ENCODE results near the gene CSMD2. TPM values are rescaled to one million over a fixed set of nuclear protein-coding genes. Genes with fewer than 3 reads are reported as not detected.
"Not testable (repeated sequence)": the region's sequence is repeated elsewhere in the genome, so short reads cannot be mapped to it uniquely, and the experiment has no call there.

Gene CSMD2
- total RNA-seq, 4 donors from 2014 or later = 0.16 to 1.00 (median 0.27) TPM; not detected in 1

- TF ChIP-seq EP300 (IDR thresholded peaks at IDR 0.05; ENCODE audit: low read depth) (no peak), POLR2AphosphoS5 (IDR thresholded peaks at IDR 0.05) (no peak)
- no peaks in the 10 kb centered on the region for H3K4me1 ChIP-seq
- H3K36me3 ChIP-seq = no peaks in the 10 kb centered on the region
- peaks cover 11% of the 10 kb centered on the region for H3K27me3 ChIP-seq
- H3K9me3 ChIP-seq = no peaks in the 10 kb centered on the region
- H3K27ac ChIP-seq = no peak overlapping the region
- 61 to 76% methylated on average over 7 to 12 of the region's 12 CpGs for WGBS, 2 donors (ENCODE audit: low coverage in 1 of 2)
- DNase-seq = no peak
- in situ Hi-C loops (cut with MboI; ENCODE audit: low pct_ligation_motif_present in 1 of 4, low pct_unique_long_range_greater_than_20kb in 1 of 4, low sequenced_read_pairs in 3 of 4) = no loop called here
- intact Hi-C loops (cut with DNase I; ENCODE audit: low total_unique reads) = no loop called here
- no peak overlapping the region for H3K4me3 ChIP-seq
Observed at GRCh38 chr1:34186741-34187494, 21.9 kb upstream of the CSMD2 start.

GRCh38 chr1:34183381-34183780, 18.4 kb upstream of the CSMD2 start:
- H3K27ac ChIP-seq; H3K36me3 ChIP-seq; H3K9me3 ChIP-seq; DNase-seq; H3K4me1 ChIP-seq; in situ Hi-C loops (cut with MboI; ENCODE audit: low pct_ligation_motif_present in 1 of 4, low pct_unique_long_range_greater_than_20kb in 1 of 4, low sequenced_read_pairs in 3 of 4); H3K4me3 ChIP-seq; intact Hi-C loops (cut with DNase I; ENCODE audit: low total_unique reads): not testable (repeated sequence)
- 86 to 93% methylated on average over 3 to 4 of the region's 4 CpGs for WGBS, 2 donors (ENCODE audit: low coverage in 1 of 2)
- H3K27me3 ChIP-seq = peaks cover 17% of the 10 kb centered on the region

GRCh38 chr1:34178072-34178471, 13.0 kb upstream of the CSMD2 start:
- H3K9me3 ChIP-seq = no peaks in the 10 kb centered on the region
- no peaks in the 10 kb centered on the region for H3K36me3 ChIP-seq
- intact Hi-C loops (cut with DNase I; ENCODE audit: low total_unique reads) = no loop called here
- no peak for DNase-seq
- TF ChIP-seq POLR2AphosphoS5 (IDR thresholded peaks at IDR 0.05) (no peak), EP300 (IDR thresholded peaks at IDR 0.05; ENCODE audit: low read depth) (no peak), POLR2A (IDR thresholded peaks at IDR 0.05) (no peak), CTCF (IDR thresholded peaks at IDR 0.05) (no peak)
- in situ Hi-C loops (cut with MboI; ENCODE audit: low pct_ligation_motif_present in 1 of 4, low pct_unique_long_range_greater_than_20kb in 1 of 4, low sequenced_read_pairs in 3 of 4) = no loop called here
- peaks cover 49% of the 10 kb centered on the region for H3K27me3 ChIP-seq
- no peak overlapping the region for H3K27ac ChIP-seq
- no peak overlapping the region for H3K4me3 ChIP-seq
- 65% methylated on average over 2 of the region's 2 CpGs; no CpG with 5 or more reads in 1 of the 2 donors for WGBS, 2 donors (ENCODE audit: low coverage in 1 of 2)
- H3K4me1 ChIP-seq = no peaks in the 10 kb centered on the region

GRCh38 chr1:34176830-34177603, 12.0 kb upstream of the CSMD2 start, which contains the start of gene C1orf94:
C1orf94 (plus strand) TSS chr1:34176907; CDS start chr1:34177790, 883 bp downstream.
- no peak for TF ChIP-seq CTCF (IDR thresholded peaks at IDR 0.05)
- peaks cover 56% of the 10 kb centered on the region for H3K27me3 ChIP-seq
- H3K4me1 ChIP-seq = no peaks in the 10 kb centered on the region
- no peak within 1 kb of the TSS for H3K27ac ChIP-seq
- 28% methylated on average over 53 of the region's 58 CpGs; no CpG with 5 or more reads in 1 of the 2 donors for WGBS, 2 donors (ENCODE audit: low coverage in 1 of 2)
- DNase-seq = no peak
- no peaks in the 10 kb centered on the region for H3K36me3 ChIP-seq
- in situ Hi-C loops (cut with MboI; ENCODE audit: low pct_ligation_motif_present in 1 of 4, low pct_unique_long_range_greater_than_20kb in 1 of 4, low sequenced_read_pairs in 3 of 4) (no loop called here), intact Hi-C loops (cut with DNase I; ENCODE audit: low total_unique reads) (no loop called here)
- H3K9me3 ChIP-seq = no peaks in the 10 kb centered on the region
- H3K4me3 ChIP-seq = no peak within 1 kb of the TSS

GRCh38 chr1:34175744-34176143, 10.7 kb upstream of the CSMD2 start:
- 83 to 86% methylated on average over 6 of the region's 6 CpGs for WGBS, 2 donors (ENCODE audit: low coverage in 1 of 2)
- Histone ChIP-seq H3K4me1 (no peaks in the 10 kb centered on the region), H3K9me3 (no peaks in the 10 kb centered on the region), H3K27ac (no peak overlapping the region), H3K36me3 (no peaks in the 10 kb centered on the region), H3K27me3 (peaks cover 61% of the 10 kb centered on the region), H3K4me3 (no peak overlapping the region)
- in situ Hi-C loops (cut with MboI; ENCODE audit: low pct_ligation_motif_present in 1 of 4, low pct_unique_long_range_greater_than_20kb in 1 of 4, low sequenced_read_pairs in 3 of 4) = no loop called here
- intact Hi-C loops (cut with DNase I; ENCODE audit: low total_unique reads) = no loop called here
- TF ChIP-seq POLR2A (IDR thresholded peaks at IDR 0.05) (no peak), EP300 (IDR thresholded peaks at IDR 0.05; ENCODE audit: low read depth) (no peak), POLR2AphosphoS5 (IDR thresholded peaks at IDR 0.05) (no peak), CTCF (IDR thresholded peaks at IDR 0.05) (no peak)
- DNase-seq = no peak

All from transverse colon (tissue), 4 donors.